Activated CD4-positive, alpha-beta T cell treated with anti-CD3 and anti-CD28 coated beads, Interleukin-2, amount 50 U/mL, for 16 hours (primary cell): Measurements from ENCODE around the gene CDK10.

Source experiments
- DNase-seq: peaks from one replicate; pipeline ENCODE4 v3.0.0-alpha.2; 2020

Gene CDK10

GRCh38 chr16:89716916-89717687 lies 30.6 kb downstream of the CDK10 start:
- DNase-seq, result no peak

GRCh38 chr16:89717688-89718505 lies 31.4 kb downstream of the CDK10 start:
- no peak for DNase-seq

DNA sequence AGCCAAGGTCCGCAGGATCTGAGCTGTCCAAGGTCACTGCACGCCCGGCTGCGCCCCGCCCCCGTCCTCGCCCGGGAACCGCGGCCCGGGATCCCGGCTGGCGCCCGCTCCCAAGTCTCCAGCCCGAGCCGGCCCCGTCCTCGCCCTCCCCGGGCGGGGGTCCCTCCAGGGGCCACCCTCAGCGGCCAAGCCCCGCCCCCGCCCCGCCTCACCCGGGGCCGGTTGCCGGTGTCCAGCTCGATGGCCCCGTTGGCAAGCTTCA lies 34.0 kb downstream of the CDK10 start:
- no peak for DNase-seq

DNA sequence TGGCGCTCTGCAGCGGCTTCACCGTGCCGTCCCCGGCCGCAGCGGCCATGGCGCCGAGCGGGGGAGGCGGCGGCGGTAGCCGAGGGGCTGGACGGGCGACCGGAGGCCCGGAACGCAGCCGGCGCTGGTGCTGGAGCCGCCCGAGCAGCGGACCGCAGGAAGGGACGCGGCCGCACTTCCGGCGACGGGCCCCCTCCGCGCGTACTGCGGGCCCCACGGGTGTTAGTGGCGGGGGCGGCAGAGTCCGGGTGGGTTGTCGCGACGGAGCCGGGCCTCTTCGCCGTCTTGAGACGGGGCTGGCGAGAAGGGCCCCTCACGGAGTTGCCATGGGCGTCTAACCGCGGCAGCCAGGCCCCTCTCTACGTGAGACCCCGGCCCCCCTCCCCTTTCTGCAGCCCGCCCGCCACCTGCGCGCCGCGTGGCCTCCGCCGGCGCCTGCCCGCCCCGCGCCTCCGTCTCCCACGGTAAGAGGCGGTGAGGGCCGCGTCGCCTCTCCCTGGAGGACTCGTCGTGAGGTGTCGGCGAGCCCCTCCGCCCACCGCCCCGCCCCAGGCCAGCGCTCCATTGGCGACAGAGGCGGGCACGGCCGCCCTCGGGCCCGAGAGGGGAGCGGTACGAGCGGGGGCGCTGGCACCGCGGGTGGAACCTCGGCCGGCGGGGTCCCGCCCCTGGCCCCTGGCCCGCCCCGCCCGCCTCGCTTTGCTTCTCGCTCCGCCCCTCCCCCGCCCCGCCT lies 34.5 kb downstream of the CDK10 start, which contains the start of the genes VPS9D1 and ZNF276:
TSS of gene VPS9D1 (minus strand) at position 86 of the 733 bp plus-strand sequence. CDS start at position 49, 37 bp downstream.
TSS of gene ZNF276 (plus strand) at position 725 of the 733 bp plus-strand sequence. CDS start 104 bp downstream, outside the sequence.
- DNase-seq, result peak; percentile 82

DNA sequence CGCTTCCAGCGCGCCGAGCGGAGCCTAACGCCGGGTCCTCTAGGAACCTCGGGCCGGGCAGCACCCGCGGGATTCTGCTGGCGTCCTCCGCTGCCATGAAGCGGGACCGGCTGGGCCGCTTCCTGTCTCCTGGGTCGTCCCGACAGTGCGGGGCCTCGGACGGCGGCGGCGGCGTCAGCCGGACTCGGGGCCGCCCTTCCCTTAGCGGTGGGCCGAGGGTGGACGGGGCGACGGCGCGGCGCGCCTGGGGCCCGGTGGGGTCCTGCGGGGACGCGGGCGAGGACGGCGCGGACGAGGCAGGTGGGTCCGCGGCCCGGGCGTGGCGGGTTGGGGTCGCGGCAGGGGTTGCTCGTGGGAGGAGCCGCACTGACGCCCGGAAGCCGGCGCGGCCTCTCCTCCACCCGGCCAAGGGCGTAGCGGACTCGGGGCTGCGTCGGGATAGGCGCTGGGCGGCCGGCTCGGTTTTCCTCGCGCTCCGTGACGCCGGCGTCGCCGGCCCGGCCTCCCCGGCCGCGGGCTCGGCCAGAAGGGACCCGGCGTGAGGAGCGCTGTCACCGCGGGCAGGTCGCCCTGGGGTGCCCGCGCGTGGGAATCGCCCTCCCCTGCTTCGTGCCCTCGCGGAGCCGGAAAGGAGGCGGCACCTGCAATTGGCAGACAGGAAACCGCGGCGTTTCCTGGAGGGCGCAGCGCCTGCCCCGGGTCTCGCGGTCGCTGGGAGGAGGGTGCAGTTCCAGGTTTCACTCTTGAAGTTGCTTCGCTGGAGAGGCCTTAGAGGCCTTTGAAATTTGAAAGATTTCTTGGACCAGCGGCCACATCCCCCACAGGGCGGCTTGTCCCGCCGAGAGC lies 35.3 kb downstream of the CDK10 start:
- DNase-seq, result peak; percentile 91

DNA sequence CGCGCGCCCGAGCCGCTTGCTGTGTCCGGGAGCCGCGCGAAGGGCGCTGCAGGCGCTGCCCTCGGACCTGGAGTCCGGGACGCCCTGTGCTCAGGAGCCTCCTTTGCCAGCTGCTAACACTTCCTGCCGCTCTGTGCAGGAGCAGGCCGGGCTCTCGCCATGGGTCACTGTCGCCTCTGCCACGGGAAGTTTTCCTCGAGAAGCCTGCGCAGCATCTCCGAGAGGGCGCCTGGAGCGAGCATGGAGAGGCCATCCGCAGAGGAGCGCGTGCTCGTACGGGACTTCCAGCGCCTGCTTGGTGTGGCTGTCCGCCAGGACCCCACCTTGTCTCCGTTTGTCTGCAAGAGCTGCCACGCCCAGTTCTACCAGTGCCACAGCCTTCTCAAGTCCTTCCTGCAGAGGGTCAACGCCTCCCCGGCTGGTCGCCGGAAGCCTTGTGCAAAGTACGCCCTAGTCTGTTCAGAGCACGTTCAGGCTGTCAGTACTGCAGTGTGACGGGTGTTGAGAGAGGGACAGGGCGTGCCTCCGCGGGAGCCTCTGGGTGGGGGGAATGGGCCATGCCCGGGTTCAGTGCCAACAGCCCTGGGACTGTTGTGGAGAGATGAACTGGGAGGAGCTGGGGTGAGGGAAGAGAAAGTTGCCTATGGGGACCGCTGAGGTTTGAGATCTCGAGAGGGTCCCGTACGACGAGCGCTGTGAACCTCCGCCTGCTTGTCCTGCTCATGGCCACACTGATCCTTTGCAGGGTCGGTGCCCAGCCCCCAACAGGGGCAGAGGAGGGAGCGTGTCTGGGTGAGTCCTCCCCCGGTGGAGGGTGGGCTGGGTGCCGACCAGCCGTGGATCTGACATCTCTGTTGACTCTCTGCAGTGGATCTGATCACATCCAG lies 36.1 kb downstream of the CDK10 start:
- DNase-seq, result peak; percentile 90

DNA sequence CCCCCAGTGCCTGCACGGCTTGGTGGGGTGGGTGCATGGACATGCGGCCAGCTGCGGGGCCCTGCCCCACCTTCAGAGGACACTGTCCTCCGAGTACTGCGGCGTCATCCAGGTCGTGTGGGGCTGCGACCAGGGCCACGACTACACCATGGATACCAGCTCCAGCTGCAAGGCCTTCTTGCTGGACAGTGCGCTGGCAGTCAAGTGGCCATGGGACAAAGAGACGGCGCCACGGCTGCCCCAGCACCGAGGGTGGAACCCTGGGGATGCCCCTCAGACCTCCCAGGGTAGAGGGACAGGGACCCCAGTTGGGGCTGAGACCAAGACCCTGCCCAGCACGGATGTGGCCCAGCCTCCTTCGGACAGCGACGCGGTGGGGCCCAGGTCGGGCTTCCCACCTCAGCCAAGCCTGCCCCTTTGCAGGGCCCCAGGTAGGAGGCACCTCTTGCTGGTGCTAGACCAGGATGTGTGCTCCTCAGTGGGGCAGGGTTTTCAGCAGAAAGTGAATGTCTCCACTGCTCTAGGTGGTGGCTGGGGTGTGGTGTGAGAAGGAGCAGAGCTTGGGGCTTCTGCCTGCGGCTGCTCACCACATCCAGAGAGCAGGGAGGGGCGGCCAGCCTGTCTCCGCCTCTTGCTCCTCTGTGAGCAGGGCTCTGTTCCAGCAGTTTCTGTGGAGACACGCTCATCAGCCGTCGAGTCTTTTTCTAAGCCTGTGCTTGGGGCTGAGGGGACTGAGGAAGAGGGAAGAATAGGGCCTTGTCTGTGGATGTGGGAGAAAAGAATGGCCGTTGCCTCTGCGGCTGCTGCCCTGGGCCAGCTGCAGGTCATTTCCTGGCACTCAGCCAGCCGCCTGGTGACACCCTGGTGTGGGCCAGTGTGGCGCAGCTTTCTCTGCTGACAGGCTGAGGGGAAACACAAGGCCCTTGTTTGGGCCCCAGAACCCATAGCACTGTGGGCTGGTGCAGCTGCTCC lies 37.1 kb downstream of the CDK10 start:
- DNase-seq, result peak; percentile 85

DNA sequence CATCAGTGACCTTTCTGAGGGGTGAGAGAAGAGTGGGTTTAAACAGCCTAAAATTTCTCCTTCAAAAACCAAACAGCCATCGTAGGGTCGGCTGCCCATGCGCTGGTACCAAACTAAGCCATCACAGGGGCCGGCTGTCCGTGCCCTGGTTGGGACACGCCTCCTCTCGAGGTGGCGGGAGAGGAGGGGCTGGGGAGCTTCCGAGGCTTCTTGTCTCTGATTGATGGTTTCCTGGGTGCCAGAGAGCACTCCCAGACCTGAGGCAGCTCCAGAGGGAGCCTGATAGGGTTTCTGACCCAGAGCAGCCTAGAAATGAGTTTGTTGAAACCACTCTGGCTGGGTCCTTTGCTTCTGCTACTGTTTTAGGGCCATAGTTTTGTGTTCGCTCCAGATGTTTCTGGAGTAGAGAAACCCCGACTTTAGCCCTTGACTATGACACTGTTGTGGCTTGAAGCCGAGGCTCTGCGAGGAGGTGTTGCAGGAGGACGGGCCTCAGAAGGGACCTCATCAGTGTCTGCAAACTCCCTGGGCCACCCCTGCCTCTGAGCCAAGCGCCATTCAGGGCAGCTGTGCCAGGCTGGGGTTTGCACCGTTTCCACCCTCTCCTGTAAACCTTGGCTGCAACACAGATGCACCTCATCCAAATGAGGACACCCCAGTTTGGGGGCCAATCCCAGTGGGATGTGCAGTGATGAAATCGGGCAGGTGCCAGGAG lies 41.1 kb downstream of the CDK10 start:
- DNase-seq, result no peak

- no peak for DNase-seq
These were observed 42.8 kb downstream of the CDK10 start for GRCh38 chr16:89729293-89729692.

DNA sequence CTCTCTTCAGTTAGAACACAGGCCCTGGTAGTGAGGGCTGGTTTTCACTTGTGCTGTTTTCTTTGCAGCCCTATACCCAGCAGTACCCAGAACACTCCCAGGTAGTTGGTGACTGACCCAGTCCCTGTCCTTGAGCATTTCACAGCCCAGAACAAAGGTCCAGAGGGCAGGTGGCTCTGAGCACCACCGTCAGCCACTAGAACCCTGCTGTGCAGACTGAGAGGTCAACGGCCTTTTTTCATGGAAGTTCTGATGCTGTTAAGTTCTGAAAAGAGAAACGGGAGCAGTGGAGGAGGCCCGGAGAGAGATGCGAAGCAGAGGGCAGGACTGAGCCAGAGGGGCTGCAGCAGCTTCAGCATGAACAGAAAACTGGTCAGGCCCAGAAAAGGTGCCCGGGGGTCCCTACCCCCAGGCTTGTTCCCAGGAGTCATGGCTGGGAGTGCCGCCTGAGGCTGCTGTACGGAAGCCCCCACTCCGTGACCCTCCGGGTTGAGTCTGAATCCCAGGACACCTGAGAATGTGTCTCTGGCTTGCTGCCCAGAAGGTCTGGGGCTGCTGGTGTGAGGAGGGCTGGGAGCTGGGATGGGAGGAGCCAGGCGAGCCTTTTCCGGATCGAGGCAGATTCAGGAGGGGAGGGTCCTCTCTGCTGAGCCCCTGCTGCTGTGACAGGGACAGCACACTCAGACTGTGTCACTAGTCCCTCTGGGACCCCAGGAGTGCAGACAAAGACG lies 43.5 kb downstream of the CDK10 start:
- DNase-seq, result no peak

DNA sequence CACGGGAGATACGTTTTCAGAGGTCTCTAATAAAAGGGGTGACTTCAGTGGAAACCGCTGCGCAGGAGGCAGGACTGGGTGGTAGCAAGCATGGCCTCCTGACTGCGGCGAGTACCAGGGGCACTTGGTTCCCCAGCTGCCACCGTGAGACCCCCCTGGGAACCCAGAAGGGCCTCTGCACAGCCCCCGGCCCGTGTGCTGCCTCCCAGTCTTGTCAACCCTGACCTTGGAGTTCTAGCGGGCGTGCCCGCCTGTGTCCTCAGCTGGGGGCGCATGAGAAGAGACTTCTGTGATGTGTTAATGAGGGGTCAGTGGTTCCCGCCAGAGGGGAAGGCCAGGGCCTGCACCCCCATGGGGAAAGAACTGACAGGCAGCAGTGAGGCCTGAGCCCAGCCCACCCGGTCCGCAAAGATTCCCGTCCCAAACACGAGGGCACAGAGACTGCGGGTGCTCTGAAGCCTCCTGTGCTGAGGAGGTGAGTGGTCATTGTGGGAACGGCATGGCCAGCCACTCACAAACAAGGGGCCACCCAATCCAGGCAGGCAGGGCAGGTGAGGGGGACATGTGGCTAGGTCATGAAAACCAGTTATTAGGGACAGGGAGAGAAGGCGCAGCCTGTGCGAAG lies 44.2 kb downstream of the CDK10 start:
- DNase-seq, result no peak

DNA sequence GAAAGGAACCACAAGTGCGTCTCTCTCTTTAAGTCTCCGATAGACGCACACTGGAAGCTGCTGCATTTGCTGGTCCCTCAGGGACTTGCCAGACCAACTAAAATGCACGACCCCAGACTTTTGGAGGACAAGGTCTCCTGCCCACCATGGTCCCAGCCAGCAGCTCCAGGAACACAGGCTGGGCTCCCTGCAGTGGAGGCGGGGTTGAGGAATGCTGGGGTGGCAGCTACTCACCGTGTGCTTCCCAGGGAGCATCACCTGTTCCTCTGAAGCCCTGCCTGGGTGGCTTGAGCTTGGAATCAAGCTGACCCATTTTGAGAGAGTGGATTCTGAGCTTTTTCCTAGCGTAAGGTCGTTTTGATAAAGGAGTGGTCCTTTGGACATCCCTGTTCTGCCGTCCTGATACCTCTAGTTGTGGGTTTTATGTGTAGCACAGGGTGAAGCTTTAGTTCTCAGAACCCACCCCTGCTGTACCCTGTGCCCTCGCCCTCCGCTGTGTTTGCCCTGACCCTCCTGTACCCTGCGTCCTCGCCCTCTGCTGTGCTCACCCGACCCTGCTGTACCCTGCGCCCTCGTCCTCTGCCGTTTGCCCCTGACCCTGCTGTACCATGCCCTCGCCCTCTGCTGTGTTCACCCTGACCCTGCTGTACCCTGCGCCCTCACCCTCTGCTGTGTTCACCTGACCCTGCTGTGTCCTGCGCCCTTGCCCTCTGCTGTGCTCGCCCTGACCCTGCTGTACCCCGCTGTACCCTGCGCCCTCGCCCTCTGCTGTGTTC lies 45.8 kb downstream of the CDK10 start:
- no peak for DNase-seq

DNA sequence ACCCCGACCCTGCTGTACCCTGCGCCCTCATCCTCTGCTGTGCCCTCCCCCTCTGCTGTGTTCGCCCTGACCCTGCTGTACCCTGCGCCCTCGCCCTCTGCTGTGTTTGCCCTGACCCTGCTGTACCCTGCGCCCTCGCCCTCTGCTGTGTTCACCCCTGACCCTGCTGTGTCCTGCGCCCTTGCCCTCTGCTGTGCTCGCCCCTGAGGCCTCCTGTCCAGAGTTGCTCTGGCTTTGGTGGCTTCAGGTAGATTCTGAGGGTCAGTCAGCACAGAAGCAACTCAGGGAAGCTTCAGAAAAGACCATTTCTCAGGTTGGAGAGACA lies 46.4 kb downstream of the CDK10 start:
- no peak for DNase-seq

DNA sequence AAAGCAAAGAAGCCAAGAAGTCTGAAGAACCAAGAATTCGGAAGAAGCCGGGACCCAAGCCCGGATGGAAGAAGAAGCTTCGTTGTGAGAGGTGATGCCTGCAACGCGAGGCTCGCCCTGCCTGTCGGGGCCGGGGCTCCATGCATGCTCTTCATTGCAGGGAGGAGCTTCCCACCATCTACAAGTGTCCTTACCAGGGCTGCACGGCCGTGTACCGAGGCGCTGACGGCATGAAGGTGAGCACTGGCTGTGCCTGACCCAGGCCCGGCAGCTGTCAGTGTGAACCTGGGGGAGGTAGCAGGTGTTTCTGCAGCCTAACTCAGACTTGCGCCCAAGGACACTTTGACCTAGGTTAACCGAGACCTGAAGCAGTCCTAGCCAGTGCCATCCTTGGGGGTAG lies 46.8 kb downstream of the CDK10 start:
- no peak for DNase-seq

GRCh38 chr16:89733792-89734191 lies 47.3 kb downstream of the CDK10 start:
- no peak for DNase-seq

GRCh38 chr16:89736554-89736953 lies 50.1 kb downstream of the CDK10 start:
- DNase-seq, result no peak

DNA sequence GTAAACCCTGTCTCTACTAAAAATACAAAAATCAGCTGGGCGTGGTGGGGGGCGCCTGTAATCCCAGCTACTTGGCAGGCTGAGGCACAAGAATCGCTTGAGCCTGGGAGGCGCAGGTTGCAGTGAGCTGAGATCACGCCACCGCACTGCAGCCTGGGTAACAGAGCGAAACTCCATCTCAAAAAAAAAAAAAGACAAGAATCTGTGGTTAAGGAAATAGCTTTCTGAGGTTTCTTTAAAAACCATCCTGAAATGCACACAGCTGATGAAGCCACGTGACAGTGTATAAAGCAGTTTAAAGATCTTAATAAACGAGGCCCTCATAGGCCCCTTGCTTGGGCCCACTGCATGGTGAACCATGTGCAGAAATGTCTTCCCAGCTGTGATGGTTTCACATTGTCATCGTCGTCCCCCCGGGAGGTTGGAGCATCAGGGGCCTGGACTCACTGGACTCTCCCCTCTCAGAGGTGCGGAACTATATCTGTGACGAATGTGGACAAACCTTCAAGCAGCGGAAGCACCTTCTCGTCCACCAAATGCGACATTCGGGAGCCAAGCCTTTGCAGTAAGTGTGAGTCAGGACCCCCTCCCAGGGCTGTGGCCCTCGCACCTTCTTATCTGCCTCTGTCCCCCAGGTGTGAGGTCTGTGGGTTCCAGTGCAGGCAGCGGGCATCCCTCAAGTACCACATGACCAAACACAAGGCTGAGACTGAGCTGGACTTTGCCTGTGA lies 51.0 kb downstream of the CDK10 start:
- DNase-seq, result peak; percentile 64
